ENCODE data around the gene PRCD. TPM values are rescaled to one million over a fixed set of nuclear protein-coding genes. Genes with fewer than 3 reads are reported as not detected.
"Not testable (repeated sequence)": the region's sequence is repeated elsewhere in the genome, so short reads cannot be mapped to it uniquely, and the experiment has no call there.

The PRCD gene
- total RNA-seq, 4 donors from 2014 or later, result 0.73 to 2.5 (median 1.4) TPM; not detected in 1

- Histone ChIP-seq H3K9me3 (no peaks in the 10 kb centered on the region), H3K4me1 (peaks cover 15 to 77% (median 49%) of the 10 kb centered on the region in 3 donors), H3K36me3 (peaks cover 0 to 41% (median 10%) of the 10 kb centered on the region in 3 donors), H3K27me3 (no peaks in the 10 kb centered on the region), H3K27ac (peak overlapping the region; percentile 50 to 95 (median 77)), H3K4me3 (peak overlapping the region in 2 of 4 donors; percentile 71 to 82)
- no peak for DNase-seq
- no peak for TF ChIP-seq POLR2A (IDR thresholded peaks at IDR 0.05)
- no peak for TF ChIP-seq CTCF (IDR thresholded peaks at IDR 0.05)
- intact Hi-C loops (cut with DNase I), result no loop called here
- 16 to 24% methylated on average over 7 of the region's 7 CpGs for WGBS, 2 donors
Observed at GRCh38 chr17:76561332-76561731, 21.5 kb downstream of the PRCD start.

GRCh38 chr17:76561799-76562268, 22.0 kb downstream of the PRCD start:
- no peak for TF ChIP-seq POLR2A (IDR thresholded peaks at IDR 0.05)
- no peak for TF ChIP-seq CTCF (IDR thresholded peaks at IDR 0.05)
- H3K4me3 ChIP-seq, result peak overlapping the region in 2 of 4 donors; percentile 11 to 37

GRCh38 chr17:76562734-76563148, 22.9 kb downstream of the PRCD start:
- Histone ChIP-seq H3K36me3 (peaks cover 0 to 51% (median 10%) of the 10 kb centered on the region in 3 donors), H3K9me3 (no peaks in the 10 kb centered on the region), H3K4me1 (peaks cover 15 to 83% (median 46%) of the 10 kb centered on the region in 3 donors), H3K27ac (peak overlapping the region; percentile 7 to 52 (median 36)), H3K4me3 (peak overlapping the region in 1 of 4 donors; percentile 19), H3K27me3 (no peaks in the 10 kb centered on the region)
- no peak for DNase-seq
- intact Hi-C loops (cut with DNase I), result no loop called here
- TF ChIP-seq CTCF (IDR thresholded peaks at IDR 0.05), result no peak
- TF ChIP-seq POLR2A (IDR thresholded peaks at IDR 0.05), result no peak
- 19 to 27% methylated on average over 6 of the region's 6 CpGs for WGBS, 2 donors

More at GRCh38 chr17:76561799-76562268, 22.0 kb downstream of the PRCD start:
- DNase-seq, result no peak
- H3K4me1 ChIP-seq, result peaks cover 15 to 77% (median 44%) of the 10 kb centered on the region in 3 donors
- H3K9me3 ChIP-seq, result no peaks in the 10 kb centered on the region
- H3K36me3 ChIP-seq, result peaks cover 0 to 46% (median 10%) of the 10 kb centered on the region in 3 donors
- intact Hi-C loops (cut with DNase I), result no loop called here
- no peaks in the 10 kb centered on the region for H3K27me3 ChIP-seq
- 41 to 47% methylated on average over 5 of the region's 5 CpGs for WGBS, 2 donors
- H3K27ac ChIP-seq, result peak overlapping the region; percentile 58 to 95 (median 77)

GRCh38 chr17:76563359-76563758, 23.5 kb downstream of the PRCD start:
- H3K4me3 ChIP-seq; DNase-seq; H3K27me3 ChIP-seq; H3K27ac ChIP-seq; intact Hi-C loops (cut with DNase I); H3K9me3 ChIP-seq: not testable (repeated sequence)
- peaks cover 0 to 51% (median 10%) of the 10 kb centered on the region in 3 donors for H3K36me3 ChIP-seq
- H3K4me1 ChIP-seq, result peaks cover 14 to 86% (median 46%) of the 10 kb centered on the region in 3 donors
- 47 to 62% methylated on average over 2 of the region's 2 CpGs for WGBS, 2 donors

- Histone ChIP-seq H3K4me1 (peaks cover 5 to 86% (median 31%) of the 10 kb centered on the region in 3 donors), H3K36me3 (peaks cover 0 to 51% (median 10%) of the 10 kb centered on the region in 3 donors), H3K27ac (peak overlapping the region in 2 of 4 donors; percentile 38 to 61)
- H3K27me3 ChIP-seq; H3K4me3 ChIP-seq; H3K9me3 ChIP-seq; intact Hi-C loops (cut with DNase I); DNase-seq: not testable (repeated sequence)
- 38 to 44% methylated on average over 4 to 6 of the region's 8 CpGs for WGBS, 2 donors
Observed at GRCh38 chr17:76564991-76565727, 25.3 kb downstream of the PRCD start.

Measured in esophagus squamous epithelium (tissue), 5 donors.